HepG2 (cell line): ENCODE data around the gene PDE8B. TPM values are rescaled to one million over a fixed set of nuclear protein-coding genes. Genes with fewer than 3 reads are reported as not detected.
A peak's percentile ranks its signal among the peaks of the same experiment; 100 is the strongest.

Experiments used
- ASH2L ChIP-seq: fragments of 300-600, 200-600 bp; sonication (generic); IDR thresholded peaks from 2 replicates; pipeline ENCODE4 v1.7.0; 2017; ENCODE audit warnings: low read depth, mild to moderate bottlenecking, moderate library complexity, mixed read lengths, low read length; ENCODE audit not compliant: insufficient read length
- CBX1 ChIP-seq: IDR thresholded peaks from one replicate; pipeline ENCODE4 v1.6.1; 2016; ENCODE audit warnings: antibody characterized with exemption, low read depth
- ELF3 ChIP-seq: IDR thresholded peaks from 2 replicates; pipeline ENCODE4 v1.6.1; 2016; ENCODE audit warnings: missing genetic modification reagents, missing compliant biosample characterization
- FOXA1 ChIP-seq, 2 experiments: fragments of 450-650 bp in 1 of 2; sonication (generic) in 1 of 2; formaldehyde crosslinking in 1 of 2; IDR thresholded peaks; 2 replicates each; pipeline versions ENCODE4 v1.4.0 to v1.6.1; 2016 to 2020; ENCODE audit warnings: missing genetic modification reagents in 1 of 2
- HDAC6 ChIP-seq: fragments of 200-600 bp; sonication (generic); IDR thresholded peaks from 2 replicates; pipeline ENCODE4 v1.7.0; 2017; ENCODE audit warnings: mild to moderate bottlenecking, antibody characterized with exemption, low read length, low read depth
- HMG20A ChIP-seq: IDR thresholded peaks from 2 replicates; pipeline ENCODE4 v1.6.1; 2016; ENCODE audit warnings: borderline replicate concordance
- HMG20B ChIP-seq: conservative IDR thresholded peaks from 2 replicates; pipeline ENCODE4 v1.6.1; 2016; ENCODE audit warnings: missing genetic modification reagents, missing compliant biosample characterization
- NFE2L2 ChIP-seq: fragments of 150-350 bp; IDR thresholded peaks from 2 replicates; pipeline ENCODE4 v1.6.1; 2014; ENCODE audit warnings: low read length
- WIZ ChIP-seq: sonication (generic); formaldehyde crosslinking; IDR thresholded peaks from 2 replicates; pipeline ENCODE4 v1.5.1; 2020; ENCODE audit warnings: mild to moderate bottlenecking, missing genetic modification reagents
- ZIK1 ChIP-seq: sonication (generic); formaldehyde crosslinking; IDR thresholded peaks from 2 replicates; pipeline ENCODE4 v1.5.0; 2020; ENCODE audit warnings: mild to moderate bottlenecking, low read depth, missing genetic modification reagents, borderline replicate concordance
- ZNF263 ChIP-seq: sonication (generic); formaldehyde crosslinking; IDR thresholded peaks from 2 replicates; pipeline ENCODE4 v1.4.0; 2020; ENCODE audit warnings: missing genetic modification reagents
- ZNF432 ChIP-seq: sonication (generic); formaldehyde crosslinking; IDR thresholded peaks from 2 replicates; pipeline ENCODE4 v1.5.0; 2020; ENCODE audit warnings: missing genetic modification reagents, mild to moderate bottlenecking, borderline replicate concordance
- ZNF552 ChIP-seq: sonication (generic); formaldehyde crosslinking; IDR thresholded peaks from 2 replicates; pipeline ENCODE4 v1.9.0; 2022; ENCODE audit warnings: missing genetic modification reagents, mild to moderate bottlenecking, borderline replicate concordance
- ZNF879 ChIP-seq: sonication (generic); formaldehyde crosslinking; IDR thresholded peaks from 2 replicates; pipeline ENCODE4 v1.8.1; 2023; ENCODE audit warnings: missing genetic modification reagents
- polyA plus RNA-seq, 8 experiments: library from polyadenylated mRNA; depleted of rRNA in 3 of 8; stranded (reverse) in 7 of 8; unstranded in 1 of 8; fragments of >200 nt; fragmentation: Illumina TruSeq in 4 of 8; extraction: Trizol in 4 of 8; gene quantifications; 2 replicates each; pipeline versions ENCODE4 v1.2.1 to v1.2.3, GENCODE V29; 2011 to 2016; ENCODE audit warnings: low read depth in 4 of 8, missing spikeins in 1 of 8, mixed read lengths in 1 of 8; ENCODE audit not compliant: insufficient read depth in 1 of 8
- total RNA-seq, 5 experiments: library from RNA; depleted of rRNA; stranded (reverse); fragments of >200 nt; fragmentation: Illumina TruSeq; extraction: Trizol; gene quantifications; 2 replicates each; pipeline ENCODE4 v1.2.3, GENCODE V29; 2016; ENCODE audit warnings: low read depth in 1 of 5
- TF ChIP-seq, protein P1 (sequence below): sonication (generic); formaldehyde crosslinking; IDR thresholded peaks from 2 replicates; pipeline ENCODE4 v1.4.0; 2020; ENCODE audit warnings: missing genetic modification reagents
- TF ChIP-seq, protein P2 (sequence below): sonication (generic); formaldehyde crosslinking; conservative IDR thresholded peaks from 2 replicates; pipeline ENCODE4 v1.8.0; 2022; ENCODE audit warnings: mild to moderate bottlenecking, moderate library complexity, missing genetic modification reagents
- TF ChIP-seq, protein P3 (sequence below): sonication (generic); formaldehyde crosslinking; IDR thresholded peaks from 2 replicates; pipeline ENCODE4 v1.4.0; 2020; ENCODE audit warnings: missing genetic modification reagents
- TF ChIP-seq, protein P4 (sequence below): sonication (generic); formaldehyde crosslinking; IDR thresholded peaks from 2 replicates; pipeline ENCODE4 v1.4.0; 2020; ENCODE audit warnings: missing genetic modification reagents, mild to moderate bottlenecking, borderline replicate concordance
- TF ChIP-seq, protein P5 (sequence below): IDR thresholded peaks from 2 replicates; pipeline ENCODE4 v1.6.1; 2012; ENCODE audit warnings: low read depth, low read length, improper control_type of control experiment

PDE8B gene
- total and polyA plus RNA-seq, 2 of the 13 experiments (the other 11 are each of a cell fraction or from before 2014, with no cell fraction given): 0.07 TPM; not detected in 1

DNA sequence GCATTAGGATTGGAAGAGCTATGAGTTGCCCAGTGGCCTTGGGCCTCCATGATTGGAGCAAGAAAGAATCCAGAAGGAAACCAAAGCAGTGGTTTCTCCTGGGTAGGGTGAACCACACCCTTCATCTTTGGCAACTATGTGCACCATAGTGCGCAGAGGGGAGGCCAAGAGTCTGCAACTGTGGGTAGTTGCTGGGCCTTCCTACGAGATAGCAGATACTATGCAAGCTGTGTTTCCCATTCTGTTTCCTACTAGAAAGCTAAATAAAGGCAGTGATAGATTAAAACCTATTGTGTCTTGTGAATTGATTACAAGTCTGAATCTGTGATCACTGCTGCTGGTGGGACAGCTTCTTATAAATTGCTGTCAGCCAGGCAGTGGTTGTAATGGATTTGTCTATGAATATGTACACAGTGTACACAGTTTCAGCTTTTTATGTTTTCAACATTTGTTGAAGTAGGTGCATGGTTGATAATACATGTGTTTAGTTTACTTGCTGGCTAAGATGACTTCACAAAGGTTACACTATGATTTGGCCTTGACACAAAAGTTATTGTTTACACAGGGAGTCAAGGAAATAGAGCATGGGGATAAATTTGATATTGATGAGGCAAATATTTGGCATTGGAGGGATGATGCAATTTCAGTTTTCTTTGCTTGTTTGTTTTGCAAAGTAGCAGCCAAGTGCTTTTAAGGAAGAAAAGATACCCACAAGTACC is 23.7 kb upstream of the PDE8B start (continued):
- TF ChIP-seq, protein P1, sequence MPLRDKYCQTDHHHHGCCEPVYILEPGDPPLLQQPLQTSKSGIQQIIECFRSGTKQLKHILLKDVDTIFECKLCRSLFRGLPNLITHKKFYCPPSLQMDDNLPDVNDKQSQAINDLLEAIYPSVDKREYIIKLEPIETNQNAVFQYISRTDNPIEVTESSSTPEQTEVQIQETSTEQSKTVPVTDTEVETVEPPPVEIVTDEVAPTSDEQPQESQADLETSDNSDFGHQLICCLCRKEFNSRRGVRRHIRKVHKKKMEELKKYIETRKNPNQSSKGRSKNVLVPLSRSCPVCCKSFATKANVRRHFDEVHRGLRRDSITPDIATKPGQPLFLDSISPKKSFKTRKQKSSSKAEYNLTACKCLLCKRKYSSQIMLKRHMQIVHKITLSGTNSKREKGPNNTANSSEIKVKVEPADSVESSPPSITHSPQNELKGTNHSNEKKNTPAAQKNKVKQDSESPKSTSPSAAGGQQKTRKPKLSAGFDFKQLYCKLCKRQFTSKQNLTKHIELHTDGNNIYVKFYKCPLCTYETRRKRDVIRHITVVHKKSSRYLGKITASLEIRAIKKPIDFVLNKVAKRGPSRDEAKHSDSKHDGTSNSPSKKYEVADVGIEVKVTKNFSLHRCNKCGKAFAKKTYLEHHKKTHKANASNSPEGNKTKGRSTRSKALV: no peak
- TF ChIP-seq HMG20A (CRISPR knock-in tag) (peak; percentile 82; the same call in 1 of the 2 replicates), ZNF432 (no peak), ASH2L (no peak), ZIK1 (no peak), ZNF552 (CRISPR knock-in tag) (no peak), ZNF879 (no peak), NFE2L2 (no peak), HMG20B (0 out of 2 replicates have a peak, but pooled peaks have one; percentile 40), ZNF263 (CRISPR knock-in tag) (no peak), FOXA1 (IDR thresholded peaks at IDR 0.05) (peak; percentile 62; the same call in 1 of the 2 replicates), FOXA1 (CRISPR knock-in tag; IDR thresholded peaks at IDR 0.05) (peak; percentile 38; the same call in 1 of the 2 replicates), ELF3 (CRISPR knock-in tag) (peak; percentile 72; the same call in 1 of the 2 replicates), WIZ (no peak), HDAC6 (no peak), CBX1 (no peak)
- TF ChIP-seq, protein P2, sequence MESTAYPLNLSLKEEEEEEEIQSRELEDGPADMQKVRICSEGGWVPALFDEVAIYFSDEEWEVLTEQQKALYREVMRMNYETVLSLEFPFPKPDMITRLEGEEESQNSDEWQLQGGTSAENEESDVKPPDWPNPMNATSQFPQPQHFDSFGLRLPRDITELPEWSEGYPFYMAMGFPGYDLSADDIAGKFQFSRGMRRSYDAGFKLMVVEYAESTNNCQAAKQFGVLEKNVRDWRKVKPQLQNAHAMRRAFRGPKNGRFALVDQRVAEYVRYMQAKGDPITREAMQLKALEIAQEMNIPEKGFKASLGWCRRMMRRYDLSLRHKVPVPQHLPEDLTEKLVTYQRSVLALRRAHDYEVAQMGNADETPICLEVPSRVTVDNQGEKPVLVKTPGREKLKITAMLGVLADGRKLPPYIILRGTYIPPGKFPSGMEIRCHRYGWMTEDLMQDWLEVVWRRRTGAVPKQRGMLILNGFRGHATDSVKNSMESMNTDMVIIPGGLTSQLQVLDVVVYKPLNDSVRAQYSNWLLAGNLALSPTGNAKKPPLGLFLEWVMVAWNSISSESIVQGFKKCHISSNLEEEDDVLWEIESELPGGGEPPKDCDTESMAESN (CRISPR knock-in tag): no peak
- TF ChIP-seq, protein P3, sequence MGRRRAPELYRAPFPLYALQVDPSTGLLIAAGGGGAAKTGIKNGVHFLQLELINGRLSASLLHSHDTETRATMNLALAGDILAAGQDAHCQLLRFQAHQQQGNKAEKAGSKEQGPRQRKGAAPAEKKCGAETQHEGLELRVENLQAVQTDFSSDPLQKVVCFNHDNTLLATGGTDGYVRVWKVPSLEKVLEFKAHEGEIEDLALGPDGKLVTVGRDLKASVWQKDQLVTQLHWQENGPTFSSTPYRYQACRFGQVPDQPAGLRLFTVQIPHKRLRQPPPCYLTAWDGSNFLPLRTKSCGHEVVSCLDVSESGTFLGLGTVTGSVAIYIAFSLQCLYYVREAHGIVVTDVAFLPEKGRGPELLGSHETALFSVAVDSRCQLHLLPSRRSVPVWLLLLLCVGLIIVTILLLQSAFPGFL: no peak
- TF ChIP-seq, protein P4, sequence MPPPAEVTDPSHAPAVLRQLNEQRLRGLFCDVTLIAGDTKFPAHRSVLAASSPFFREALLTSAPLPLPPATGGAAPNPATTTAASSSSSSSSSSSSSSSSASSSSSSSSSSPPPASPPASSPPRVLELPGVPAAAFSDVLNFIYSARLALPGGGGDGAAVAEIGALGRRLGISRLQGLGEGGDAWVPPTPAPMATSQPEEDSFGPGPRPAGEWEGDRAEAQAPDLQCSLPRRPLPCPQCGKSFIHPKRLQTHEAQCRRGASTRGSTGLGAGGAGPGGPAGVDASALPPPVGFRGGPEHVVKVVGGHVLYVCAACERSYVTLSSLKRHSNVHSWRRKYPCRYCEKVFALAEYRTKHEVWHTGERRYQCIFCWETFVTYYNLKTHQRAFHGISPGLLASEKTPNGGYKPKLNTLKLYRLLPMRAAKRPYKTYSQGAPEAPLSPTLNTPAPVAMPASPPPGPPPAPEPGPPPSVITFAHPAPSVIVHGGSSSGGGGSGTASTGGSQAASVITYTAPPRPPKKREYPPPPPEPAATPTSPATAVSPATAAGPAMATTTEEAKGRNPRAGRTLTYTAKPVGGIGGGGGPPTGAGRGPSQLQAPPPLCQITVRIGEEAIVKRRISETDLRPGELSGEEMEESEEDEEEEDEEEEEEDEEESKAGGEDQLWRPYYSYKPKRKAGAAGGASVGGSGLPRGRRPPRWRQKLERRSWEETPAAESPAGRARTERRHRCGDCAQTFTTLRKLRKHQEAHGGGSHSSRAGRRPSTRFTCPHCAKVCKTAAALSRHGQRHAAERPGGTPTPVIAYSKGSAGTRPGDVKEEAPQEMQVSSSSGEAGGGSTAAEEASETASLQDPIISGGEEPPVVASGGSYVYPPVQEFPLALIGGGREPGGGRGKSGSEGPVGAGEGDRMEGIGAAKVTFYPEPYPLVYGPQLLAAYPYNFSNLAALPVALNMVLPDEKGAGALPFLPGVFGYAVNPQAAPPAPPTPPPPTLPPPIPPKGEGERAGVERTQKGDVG: no peak
- TF ChIP-seq, protein P5, sequence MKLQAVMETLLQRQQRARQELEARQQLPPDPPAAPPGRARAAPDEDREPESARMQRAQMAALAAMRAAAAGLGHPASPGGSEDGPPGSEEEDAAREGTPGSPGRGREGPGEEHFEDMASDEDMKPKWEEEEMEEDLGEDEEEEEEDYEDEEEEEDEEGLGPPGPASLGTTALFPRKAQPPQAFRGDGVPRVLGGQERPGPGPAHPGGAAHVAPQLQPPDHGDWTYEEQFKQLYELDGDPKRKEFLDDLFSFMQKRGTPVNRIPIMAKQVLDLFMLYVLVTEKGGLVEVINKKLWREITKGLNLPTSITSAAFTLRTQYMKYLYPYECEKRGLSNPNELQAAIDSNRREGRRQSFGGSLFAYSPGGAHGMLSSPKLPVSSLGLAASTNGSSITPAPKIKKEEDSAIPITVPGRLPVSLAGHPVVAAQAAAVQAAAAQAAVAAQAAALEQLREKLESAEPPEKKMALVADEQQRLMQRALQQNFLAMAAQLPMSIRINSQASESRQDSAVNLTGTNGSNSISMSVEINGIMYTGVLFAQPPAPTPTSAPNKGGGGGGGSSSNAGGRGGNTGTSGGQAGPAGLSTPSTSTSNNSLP: peak; percentile 98
